A673 (cell line): ENCODE data around the gene ITPRID2.

Experiments
- EZH2 ChIP-seq: fragments of 200-600 bp; sonication (generic); IDR thresholded peaks from 2 replicates; pipeline ENCODE4 v1.6.1; 2017; ENCODE audit warnings: borderline replicate concordance, low read depth, mild to moderate bottlenecking, mixed read lengths, antibody characterized with exemption, low read length; ENCODE audit not compliant: poor library complexity, severe bottlenecking
- TF ChIP-seq, protein P1 (sequence below): fragments of 300-800, 200-600 bp; sonication (generic); conservative IDR thresholded peaks from 2 replicates; pipeline ENCODE4 v1.5.1; 2017; ENCODE audit warnings: low read depth, mild to moderate bottlenecking, antibody characterized with exemption, low read length, moderate library complexity, mixed read lengths

- TF ChIP-seq, protein P1, sequence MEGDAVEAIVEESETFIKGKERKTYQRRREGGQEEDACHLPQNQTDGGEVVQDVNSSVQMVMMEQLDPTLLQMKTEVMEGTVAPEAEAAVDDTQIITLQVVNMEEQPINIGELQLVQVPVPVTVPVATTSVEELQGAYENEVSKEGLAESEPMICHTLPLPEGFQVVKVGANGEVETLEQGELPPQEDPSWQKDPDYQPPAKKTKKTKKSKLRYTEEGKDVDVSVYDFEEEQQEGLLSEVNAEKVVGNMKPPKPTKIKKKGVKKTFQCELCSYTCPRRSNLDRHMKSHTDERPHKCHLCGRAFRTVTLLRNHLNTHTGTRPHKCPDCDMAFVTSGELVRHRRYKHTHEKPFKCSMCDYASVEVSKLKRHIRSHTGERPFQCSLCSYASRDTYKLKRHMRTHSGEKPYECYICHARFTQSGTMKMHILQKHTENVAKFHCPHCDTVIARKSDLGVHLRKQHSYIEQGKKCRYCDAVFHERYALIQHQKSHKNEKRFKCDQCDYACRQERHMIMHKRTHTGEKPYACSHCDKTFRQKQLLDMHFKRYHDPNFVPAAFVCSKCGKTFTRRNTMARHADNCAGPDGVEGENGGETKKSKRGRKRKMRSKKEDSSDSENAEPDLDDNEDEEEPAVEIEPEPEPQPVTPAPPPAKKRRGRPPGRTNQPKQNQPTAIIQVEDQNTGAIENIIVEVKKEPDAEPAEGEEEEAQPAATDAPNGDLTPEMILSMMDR = peak; percentile 83
- no peak for TF ChIP-seq EZH2
Observed at GRCh38 chr2:181953881-181954537, 62.5 kb downstream of the ITPRID2 start.
